Bone marrow (tissue), 2 donors: ENCODE results near the gene TRMU.
A peak's percentile ranks its signal among the peaks of the same experiment; 100 is the strongest.

Experiments
- DNase-seq, 2 donors: peaks; one replicate each; lab custom pipeline; 2025; lab: John Stamatoyannopoulos, UW

The TRMU gene

DNA sequence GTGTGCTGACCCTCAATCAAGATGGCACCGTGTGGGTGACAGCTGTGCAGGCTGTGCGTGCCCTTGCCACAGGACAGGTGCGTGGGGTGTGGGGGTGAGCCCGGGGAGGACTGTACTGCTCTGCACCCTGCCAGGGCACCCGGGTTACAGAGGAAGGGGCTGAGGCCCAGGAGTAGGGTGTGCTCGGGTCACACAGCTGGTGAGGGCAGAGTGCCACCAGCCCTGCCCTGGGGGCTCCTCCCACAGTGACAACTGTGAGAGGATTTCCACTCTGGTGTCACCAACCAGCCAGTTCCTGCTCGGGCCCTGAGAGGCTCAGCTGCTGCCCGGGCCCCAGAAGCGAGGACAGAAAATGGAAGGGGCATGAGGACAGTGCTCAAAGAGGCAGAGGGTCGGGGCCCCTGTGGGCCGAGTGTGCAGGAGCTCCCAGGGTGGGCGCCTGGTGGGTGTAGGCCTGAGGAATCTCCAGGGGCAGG is 20.5 kb downstream of the TRMU start:
- DNase-seq, result no peak

DNA sequence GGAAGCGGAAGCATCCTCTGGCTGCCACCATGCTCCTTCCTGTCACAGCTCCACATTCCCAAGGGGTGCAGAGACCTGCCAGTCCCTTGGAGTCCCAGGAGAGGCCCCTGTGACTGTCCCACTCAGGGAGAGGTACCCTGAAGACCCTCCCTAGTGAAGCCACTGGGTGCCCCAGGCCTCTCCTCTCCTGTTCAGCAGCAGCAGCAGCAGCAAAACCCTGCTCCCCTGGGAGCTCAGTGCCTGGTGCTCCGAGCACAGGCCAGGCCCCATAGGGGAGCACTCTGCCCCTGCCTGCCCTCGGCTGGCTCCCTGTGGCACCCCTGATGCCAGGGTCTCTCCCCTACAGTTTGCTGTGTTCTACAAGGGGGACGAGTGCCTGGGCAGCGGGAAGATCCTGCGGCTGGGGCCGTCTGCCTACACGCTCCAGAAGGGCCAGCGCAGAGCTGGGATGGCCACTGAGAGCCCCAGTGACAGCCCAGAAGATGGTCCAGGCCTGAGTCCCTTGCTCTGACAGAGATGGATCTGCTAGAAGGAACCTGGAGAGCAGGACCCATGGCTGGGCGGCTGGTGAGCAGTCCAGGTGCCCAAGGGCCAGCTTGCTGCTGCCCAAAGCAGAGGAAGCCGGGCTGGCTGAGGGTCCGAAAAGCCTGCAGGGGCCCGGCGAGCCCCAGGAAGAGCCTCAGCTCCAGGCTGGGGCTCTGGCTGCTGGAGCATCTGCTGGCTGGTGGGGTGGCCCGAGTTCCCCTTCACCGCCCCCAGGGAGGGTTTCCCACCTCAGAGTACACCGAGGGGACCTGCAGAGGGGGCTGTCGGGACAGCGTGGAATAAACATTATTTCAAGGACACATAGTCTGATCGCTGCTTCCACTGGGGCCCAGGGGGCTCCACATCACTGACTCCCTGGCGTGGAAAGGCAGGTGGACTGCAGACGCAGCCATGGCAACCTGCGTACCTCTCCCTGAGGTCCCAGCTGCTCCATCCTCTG is 21.3 kb downstream of the TRMU start:
- no peak for DNase-seq

DNA sequence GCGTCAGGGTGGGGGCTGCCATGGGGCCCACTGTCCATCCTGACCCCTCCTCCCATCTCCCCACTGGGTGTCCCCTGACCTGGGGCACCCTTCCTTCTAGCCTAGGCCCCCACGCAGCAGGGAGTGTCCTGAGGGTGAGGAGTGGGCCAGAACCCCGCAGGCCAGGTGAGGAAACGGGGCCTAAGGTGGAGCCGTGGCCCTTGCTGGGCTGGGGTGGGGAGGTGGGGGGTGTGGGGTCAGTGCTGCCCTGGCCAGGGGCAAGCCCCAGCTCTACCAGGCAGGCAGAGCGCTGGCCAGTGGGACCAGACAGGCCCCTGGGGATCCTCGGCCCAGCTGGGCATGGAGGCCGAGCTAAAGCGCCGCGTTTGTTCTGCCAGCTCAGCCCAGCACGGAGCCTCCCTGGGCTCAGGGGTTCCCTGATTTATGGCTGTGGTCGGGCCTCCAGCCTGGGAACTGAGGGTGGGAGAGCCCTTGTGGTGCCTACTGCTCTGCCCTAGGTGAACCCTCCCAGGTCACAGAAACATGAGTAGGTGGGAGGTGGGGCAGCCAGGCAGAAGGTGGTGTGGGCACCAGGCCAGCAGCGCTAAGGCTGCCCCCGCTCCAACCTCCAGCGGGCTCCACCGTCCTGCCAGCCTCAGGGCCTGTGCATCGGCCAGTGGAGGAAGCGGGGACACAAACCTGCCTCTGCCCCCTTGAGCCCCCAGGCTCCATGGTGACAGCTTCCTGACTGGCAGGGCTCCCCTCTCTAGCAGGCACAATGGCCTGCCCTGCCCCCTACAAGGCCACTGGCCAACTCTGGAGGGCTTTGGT is 22.4 kb downstream of the TRMU start:
- no peak for DNase-seq

DNA sequence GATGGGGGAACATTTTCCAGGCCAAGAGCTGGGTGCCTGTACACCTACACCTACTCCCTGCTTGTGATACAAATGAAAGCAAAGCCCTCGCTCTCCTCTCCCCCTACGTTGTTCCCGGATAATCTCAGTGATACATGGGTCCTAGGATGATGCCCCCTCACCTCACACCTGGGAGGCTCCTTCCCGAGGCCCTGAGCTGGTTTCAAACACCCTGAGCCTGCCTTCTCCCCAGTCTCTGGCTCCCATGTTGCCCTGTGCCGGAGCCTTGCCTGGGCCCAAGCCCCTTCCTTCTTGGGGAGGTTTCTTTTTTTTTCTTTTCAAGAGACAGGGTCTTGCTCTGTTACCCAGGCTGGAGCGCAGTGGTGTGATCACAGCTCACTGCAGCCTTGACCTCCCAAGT is 23.3 kb downstream of the TRMU start:
- DNase-seq, result no peak

DNA sequence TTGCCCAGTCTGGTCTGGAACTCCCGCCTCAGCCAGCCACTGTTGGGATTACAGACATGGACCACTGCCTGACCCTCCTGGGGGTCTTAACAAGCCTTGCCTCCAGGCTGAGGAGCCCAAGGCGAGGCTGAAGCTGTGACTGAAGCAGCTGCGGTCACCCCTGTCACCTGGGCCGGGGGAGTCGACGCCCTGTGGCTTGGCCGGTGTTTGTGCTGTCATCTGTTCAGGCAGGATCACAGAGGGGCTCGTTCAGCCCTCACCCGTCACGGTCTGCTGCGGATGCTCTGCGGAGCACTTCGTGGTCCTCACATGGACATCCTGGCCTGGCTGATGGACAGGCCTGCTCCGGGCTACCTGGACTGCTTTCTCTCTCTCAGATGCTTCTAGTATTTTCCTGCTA is 23.8 kb downstream of the TRMU start:
- DNase-seq, result no peak

DNA sequence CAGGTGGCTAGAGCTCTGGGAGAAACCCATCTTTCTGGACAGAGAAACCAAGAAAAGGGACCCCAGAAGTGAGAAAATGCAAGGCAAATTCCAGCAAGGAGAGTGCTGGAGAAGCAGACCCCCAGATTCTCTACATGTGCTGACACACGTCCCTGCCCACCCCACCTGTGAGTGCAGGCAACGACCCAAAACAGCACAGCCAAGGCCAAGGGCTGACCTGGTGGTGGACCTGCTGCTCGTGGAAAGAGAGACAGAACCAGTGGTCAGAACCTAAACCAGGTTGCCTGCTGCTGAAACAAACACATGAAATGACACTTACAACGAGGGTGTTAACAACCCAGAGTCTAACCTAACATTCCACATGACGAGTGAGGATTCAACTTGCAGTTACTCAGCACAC is 24.6 kb downstream of the TRMU start:
- no peak for DNase-seq

DNA sequence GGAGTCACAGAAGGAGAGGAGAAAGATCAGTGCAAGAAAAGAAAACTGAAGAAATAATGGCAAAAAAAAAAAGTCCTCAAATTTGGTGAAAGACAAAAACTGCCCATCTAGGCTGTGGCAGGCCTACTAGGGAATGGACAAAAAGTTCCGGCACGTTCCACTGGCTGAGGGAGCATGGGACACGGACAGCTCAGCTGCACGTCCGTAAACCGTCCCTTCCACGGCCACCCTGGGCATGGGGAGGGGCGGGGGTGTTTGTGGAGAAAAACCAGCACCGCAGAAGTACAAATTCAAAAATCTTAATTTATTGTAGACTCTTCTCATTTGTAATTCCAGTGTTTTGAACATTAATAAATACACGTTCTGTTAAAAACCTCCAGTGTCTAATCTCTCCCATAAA is 25.4 kb downstream of the TRMU start:
- no peak for DNase-seq

DNA sequence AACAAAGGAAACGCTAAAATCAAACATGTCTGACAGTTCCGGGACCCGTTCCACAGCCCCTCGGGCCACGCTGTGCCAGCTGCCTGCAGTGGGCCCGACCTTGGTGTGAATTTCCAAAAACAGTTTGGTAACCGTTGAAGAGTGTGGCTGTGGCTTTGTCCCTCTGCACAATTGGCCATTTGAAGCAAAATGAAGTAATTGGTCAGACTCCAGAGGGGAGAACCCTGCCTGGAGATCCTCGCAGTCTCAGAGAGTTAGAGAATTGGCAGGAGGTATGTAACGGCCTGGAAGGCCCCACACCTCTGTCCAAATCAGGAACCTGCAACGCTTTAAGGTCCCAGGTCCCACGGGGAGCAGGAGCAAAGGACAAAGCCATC is 26.3 kb downstream of the TRMU start:
- no peak for DNase-seq

DNA sequence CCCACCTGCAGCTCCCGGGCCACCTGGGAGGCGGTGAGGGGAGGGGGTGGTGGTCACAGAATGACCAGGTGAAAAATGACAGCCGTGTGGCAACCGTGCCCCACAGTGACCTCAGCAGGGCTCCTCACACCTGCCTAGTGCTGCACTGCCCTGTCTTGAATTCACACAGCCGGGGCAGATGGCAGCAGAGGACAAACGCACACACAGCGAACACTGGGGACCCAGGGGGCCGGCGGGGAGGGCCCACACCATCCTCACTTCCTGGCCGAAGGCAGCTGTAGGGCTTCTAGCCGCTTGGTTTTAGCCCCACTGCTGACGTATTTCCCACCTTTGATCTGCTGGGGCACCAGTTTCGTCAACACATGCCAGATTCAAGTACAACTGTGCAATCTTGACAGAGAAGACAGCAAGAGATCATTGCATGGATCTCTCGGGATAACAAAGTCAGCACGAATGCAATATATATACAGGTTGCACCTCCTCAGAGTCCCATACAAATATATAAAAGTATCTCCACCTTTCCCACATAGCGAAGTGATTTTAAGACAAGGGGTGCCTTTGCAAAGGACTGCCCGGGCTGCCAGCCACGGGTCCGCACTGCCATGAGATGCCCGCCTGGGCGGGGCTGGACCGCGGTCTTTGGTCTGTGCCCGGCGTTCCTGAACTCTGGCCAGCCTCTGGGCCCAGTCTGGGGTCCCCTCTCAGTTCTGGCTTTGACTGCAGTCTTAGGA is 26.9 kb downstream of the TRMU start:
- DNase-seq, result no peak

DNA sequence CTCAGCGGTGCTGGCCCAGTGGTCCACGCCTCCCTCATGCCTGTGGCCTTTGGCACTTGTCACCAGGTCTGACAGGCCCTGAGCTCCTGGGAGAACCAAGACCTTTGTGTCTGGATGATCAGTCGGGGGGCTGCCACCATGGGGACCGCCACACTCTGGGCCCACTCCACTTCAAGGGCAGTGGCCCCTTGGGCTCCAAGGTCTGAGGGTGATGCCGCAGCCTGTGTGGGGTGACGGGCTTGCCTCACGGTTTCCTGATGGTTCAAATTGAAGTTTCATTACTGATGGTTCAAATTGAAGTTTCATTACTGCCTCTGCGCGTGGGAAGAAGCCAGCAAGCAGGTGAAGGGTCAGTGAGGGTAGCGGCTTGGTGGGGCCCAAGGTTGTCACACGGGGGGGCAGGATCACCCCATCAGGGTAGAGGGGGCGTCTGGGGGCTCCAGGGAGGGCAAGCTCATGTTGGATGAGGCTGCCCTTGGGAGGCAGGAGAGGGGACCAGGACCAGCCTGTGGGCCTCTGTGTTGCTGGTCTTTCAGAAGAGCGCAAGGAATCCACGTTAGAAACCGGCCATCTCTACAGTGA is 27.5 kb downstream of the TRMU start:
- no peak for DNase-seq

DNA sequence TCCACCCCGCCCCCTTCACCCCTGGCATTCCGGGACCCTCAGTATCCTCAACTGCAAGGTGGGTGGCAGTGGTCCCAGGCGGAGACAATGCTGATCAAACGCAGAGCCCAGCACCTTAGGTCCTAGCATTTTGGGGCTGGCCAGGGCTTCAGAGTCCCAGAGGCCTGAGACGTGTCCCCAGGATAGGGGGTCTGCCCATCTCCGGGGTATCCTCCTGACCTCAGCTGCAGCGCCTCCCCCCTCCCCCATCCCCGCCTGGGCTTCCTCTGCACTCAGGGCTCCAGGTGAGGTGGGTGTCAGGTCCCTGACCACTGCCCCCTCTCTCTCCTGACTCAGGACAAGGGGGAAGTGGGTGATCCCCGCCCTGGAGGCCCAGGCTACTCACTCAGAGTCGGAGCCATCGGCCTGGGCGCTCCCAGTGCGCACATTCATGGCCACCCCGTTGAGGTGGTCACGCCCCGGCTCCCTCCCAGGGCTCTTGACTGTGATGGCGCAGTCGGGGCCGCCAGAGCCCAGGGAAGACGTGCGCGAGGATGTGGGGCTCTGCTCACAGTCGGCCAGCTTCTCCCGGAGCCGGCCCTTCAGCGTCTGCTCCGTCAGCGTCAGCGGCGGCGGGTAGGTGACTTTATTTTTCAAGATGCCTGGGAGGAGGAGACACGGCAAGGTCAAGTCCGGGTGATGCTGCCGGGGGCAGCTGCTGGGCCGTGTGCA is 28.3 kb downstream of the TRMU start:
- no peak for DNase-seq

DNA sequence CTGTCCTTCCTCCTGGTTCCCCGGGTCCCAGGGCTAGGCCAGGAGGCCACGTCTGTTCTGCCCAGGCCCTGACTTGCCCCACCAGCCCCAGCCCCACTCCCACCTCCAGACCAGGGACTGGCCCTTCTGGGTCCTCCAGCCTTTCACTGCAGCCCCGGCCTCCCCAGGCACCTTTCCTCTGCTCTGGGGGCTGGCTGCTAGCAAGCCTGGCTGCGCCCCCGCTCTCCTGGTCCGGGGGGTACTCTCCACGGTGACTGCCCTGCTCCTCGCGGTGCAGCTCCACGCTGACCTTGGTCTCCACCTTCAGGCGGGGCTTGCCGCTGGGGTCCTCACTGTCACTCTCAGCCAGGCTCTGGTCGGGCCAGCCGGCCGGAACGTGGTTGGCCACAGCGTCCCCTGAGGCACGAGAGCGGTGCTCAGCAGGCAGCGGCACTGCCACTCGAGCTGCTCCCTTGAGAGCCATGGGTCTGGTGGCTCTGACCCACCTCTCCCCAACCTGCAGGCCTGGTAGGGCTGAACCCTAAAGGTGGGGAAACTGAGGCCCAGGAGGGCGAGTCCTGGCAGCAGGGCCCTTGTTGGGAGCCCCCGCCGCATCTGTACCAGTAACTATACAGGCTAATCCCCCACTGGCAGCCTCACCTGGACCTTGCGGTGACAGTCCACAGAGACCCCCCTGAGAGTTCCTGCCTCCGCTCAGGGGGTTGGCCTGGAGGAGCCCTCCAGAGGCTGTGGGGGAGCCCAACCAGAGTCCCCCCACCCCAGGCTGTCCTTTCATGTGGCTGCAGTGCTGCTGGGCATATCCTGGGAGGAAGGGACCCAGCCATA is 29.0 kb downstream of the TRMU start:
- no peak for DNase-seq

DNA sequence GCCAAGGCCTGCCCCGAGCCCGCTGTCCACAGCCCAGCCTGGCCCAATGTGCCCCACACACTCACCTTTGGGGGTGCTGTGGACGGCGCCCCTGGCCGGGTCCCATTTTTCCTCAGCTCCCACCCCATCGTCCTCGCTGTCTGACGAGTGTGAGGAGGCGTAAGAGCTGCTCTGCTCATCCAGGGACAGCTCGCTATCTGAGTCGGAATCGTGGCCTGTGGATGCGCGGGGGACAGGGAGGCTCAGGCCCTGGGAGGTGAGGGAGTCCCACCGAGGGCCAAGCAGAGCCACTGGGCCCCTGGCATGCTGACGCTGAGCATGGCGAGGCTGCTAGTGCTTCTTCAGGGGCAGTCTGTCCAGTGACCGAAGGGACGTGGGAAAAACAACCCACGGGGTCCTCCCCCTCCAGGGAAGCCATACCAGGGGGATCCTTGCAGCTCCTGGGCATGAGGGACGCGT is 29.7 kb downstream of the TRMU start:
- no peak for DNase-seq

DNA sequence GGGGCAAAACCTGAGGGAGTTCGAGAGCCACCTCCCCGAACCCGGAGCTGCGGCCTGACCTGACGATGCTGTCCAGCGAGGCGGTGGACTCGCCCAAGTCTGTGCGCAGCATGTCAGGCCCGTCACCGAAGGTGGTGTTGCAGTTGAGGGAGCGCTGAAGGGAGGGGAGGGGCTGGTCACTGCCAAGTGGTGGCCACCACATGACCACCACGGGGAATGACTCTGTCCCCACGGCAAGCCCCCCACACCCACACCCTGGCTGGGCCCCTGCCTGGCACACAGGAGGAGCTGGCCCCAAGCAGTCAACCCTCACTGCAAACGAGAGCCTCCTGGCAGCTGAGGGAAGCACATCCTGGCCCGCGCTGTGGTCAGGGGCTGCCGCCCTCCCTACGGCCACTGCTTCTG is 30.8 kb downstream of the TRMU start:
- no peak for DNase-seq

DNA sequence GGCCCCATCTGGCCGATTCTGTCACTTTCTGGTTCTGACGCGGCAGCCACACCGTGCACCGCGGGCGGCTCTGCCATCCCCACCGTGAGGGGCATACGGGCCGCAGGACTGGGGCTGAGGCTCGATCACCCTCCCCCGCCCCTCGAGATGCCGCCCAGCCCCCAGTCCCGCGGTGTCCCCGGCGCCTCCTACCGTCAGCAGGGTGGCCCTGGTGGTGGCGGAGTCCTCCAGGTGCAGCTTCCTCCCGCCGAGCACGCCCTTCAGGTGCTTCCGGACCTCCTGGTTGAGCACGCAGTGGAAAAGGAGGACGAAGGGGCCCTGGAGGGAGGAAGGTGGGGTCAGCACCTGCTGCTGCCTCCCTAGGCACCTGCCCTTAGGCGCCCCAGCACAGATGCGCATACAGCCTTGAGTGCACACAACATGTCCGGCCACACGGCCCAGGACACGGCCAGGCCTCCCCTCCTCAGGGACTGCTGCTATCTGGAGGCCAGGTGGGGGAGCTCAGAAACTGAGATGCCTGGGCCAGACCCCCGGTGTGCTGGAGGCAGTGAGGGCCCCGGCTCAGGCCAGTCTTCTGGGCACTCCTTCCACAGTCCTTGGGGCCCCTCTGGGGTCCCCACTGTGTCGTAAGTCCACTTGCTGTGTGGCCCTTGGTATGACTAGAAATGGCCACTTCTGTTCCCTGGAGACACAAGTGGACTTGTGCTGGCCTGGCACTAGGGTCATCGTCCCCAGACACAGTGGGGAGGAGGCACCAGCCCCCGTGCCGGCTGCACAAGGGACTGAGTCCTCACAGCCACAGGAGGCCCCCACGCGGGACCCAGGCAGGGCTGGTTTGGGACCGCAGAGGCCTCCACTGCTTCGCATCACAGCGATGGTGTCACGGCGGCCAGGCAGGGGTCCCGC is 31.5 kb downstream of the TRMU start:
- DNase-seq, result no peak

DNA sequence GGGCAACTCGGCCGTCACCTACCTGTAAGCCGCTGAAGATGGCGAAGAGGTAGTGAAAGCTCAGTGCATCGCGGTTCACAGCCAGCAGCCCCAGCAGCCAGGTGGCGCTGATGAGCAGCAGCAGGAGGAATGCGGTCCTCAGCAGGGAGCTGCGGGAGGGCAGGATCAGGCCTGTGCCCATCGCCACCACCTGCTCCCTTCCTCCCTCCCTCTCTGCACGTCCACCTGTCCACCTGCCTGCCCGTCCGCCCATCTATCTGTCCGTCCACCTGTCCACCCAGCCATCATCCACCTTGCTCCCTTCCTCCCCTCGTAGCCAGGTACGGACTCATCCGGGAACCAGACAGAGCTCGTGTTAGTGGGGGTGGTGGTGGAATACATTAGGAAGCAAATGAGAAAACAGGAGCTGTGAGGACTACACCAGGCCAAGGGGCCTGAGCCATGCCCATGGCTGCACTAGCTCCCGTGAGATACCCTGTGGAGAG is 32.2 kb downstream of the TRMU start:
- DNase-seq, result peak; percentile 43 to 50

DNA sequence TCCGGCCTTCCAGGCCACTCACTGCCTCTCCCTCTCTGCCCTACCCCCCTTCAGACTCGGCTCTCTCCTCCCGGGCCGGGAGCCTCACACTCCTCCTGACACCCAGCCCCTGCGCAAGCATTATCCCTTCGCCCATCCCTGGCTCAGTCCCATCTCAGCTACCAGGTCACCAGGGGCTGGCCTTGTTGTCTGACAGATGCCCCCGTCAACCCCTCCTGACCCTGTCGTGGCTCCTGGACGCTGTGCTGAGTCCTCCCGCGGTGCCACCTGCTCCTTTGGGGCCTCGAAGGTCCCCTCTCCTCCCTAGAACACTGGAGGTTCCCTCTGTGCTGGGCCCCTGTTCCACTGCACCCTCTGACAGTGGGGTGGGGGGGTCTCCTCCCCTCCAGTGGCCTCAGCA is 32.9 kb downstream of the TRMU start:
- no peak for DNase-seq

DNA sequence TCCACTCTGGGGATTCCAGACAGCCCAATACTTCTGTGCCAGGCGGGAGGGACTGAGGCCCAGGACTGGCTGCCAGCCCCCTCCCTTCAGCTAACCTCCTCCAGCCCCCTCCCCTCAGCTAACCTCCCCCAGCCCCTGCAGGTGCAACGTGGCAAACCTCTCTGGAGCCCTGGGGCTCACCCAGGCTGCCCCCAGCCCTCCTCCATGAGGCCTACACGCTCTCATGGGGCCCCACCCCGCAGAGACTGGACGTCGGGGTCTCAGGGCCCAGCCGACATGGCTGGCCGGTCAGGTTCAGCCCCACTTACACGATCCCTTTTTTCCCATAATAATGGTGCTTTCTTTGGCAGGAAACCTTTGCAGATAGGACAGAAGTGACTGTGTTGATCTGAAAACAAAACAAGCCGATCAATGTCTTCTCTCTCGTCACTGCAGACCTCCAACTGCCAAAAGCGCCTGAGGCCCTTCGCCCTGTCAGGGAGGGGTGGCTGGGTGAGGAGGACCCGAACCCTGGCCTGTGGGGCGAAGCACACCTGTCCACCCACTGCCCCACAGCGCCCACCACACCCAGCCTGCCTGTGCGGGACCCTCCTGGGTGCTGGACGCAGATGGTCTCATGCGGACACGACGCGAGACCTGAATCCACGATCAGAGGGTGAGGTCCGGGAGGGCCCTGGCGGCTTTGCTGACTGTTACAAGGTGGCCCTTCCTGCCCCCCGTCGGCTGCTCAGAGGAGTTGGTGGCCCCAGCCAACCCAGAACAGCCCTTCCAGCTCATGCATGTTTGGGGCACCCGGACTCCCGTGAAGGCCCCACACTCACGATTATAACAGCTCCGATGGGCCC is 33.6 kb downstream of the TRMU start:
- no peak for DNase-seq
